GM12801 (cell line): ENCODE results near the gene CCR3.

Source experiments
- CTCF ChIP-seq: IDR thresholded peaks from one replicate; pipeline ENCODE4 v1.5.1; 2011; ENCODE audit warnings: control low read depth; ENCODE audit not compliant: insufficient read length; ENCODE audit errors: extremely low read depth

The CCR3 gene

GRCh38 chr3:46202535-46202934, 39.7 kb upstream of the CCR3 start:
- TF ChIP-seq CTCF, result no peak

- TF ChIP-seq CTCF, result no peak
Measured at GRCh38 chr3:46203681-46204080, 38.6 kb upstream of the CCR3 start.

- TF ChIP-seq CTCF, result no peak
Measured at GRCh38 chr3:46205286-46205960, 36.8 kb upstream of the CCR3 start.

GRCh38 chr3:46206282-46207015, 35.8 kb upstream of the CCR3 start:
- TF ChIP-seq CTCF, result no peak

GRCh38 chr3:46208167-46208704, 34.0 kb upstream of the CCR3 start, which contains the start of gene CCR1:
CCR1 (minus strand) TSS chr3:46208313; CDS start chr3:46204313, 4,000 bp downstream.
- TF ChIP-seq CTCF, result no peak

- TF ChIP-seq CTCF, result no peak
Measured at GRCh38 chr3:46209053-46209452, 33.2 kb upstream of the CCR3 start.

- TF ChIP-seq CTCF, result no peak
Measured at GRCh38 chr3:46209746-46210470, 32.4 kb upstream of the CCR3 start.
